ENCODE data around the gene PERCC1.
"Not testable (repeated sequence)": the region's sequence is repeated elsewhere in the genome, so short reads cannot be mapped to it uniquely, and the experiment has no call there.

The PERCC1 gene

GRCh38 chr16:1451702-1452392 is 21.0 kb downstream of the PERCC1 start:
- no peak for DNase-seq

- no peak for DNase-seq
Measured at GRCh38 chr16:1452530-1452929, 21.7 kb downstream of the PERCC1 start.

GRCh38 chr16:1453316-1453715 is 22.4 kb downstream of the PERCC1 start:
- DNase-seq: no peak

GRCh38 chr16:1454561-1454960 is 23.7 kb downstream of the PERCC1 start:
- DNase-seq: no peak

- DNase-seq: no peak
Measured at GRCh38 chr16:1455190-1456171, 24.6 kb downstream of the PERCC1 start.

GRCh38 chr16:1456951-1457350 is 26.1 kb downstream of the PERCC1 start:
- DNase-seq: no peak

- no peak for DNase-seq
Measured at GRCh38 chr16:1457489-1458245, 26.8 kb downstream of the PERCC1 start.

GRCh38 chr16:1458336-1458976 is 27.6 kb downstream of the PERCC1 start:
- no peak for DNase-seq

GRCh38 chr16:1458977-1459341 is 28.1 kb downstream of the PERCC1 start:
- no peak for DNase-seq

- no peak for DNase-seq
Measured at GRCh38 chr16:1459967-1460366, 29.1 kb downstream of the PERCC1 start.

- no peak for DNase-seq
Measured at GRCh38 chr16:1460602-1461138, 29.8 kb downstream of the PERCC1 start.

GRCh38 chr16:1461146-1461545 is 30.3 kb downstream of the PERCC1 start:
- no peak for DNase-seq

- no peak for DNase-seq
Measured at GRCh38 chr16:1464196-1464893, 33.5 kb downstream of the PERCC1 start.

GRCh38 chr16:1464894-1465566 is 34.2 kb downstream of the PERCC1 start:
- DNase-seq: no peak

- no peak for DNase-seq
Measured at GRCh38 chr16:1465567-1465915, 34.7 kb downstream of the PERCC1 start.

GRCh38 chr16:1466054-1466453 is 35.2 kb downstream of the PERCC1 start:
- DNase-seq: no peak

GRCh38 chr16:1466968-1467521 is 36.2 kb downstream of the PERCC1 start:
- DNase-seq: no peak

- no peak for DNase-seq
Measured at GRCh38 chr16:1468426-1468810, 37.5 kb downstream of the PERCC1 start.

- DNase-seq: not testable (repeated sequence)
Measured at GRCh38 chr16:1469141-1469540, 38.3 kb downstream of the PERCC1 start.

- DNase-seq: no peak
Measured at GRCh38 chr16:1469693-1470201, 38.9 kb downstream of the PERCC1 start.

Measured in activated CD4-positive, alpha-beta T cell treated with anti-CD3 and anti-CD28 coated beads for 4 hours (primary cell).